SJSA1 (cell line): ENCODE results near the gene TM9SF1. TPM values are rescaled to one million over a fixed set of nuclear protein-coding genes. Genes with fewer than 3 reads are reported as not detected.
A peak's percentile ranks its signal among the peaks of the same experiment; 100 is the strongest.

Experiments used
- DNase-seq, 2 experiments: peaks; one replicate each; pipeline ENCODE4 v3.0.0-alpha.2; 2015 to 2020; ENCODE audit warnings: low spot score in 2 of 2, low read depth in 1 of 2
- H3K27ac ChIP-seq: fragments of 250-450 bp; sonication (Bioruptor Pico); 2 replicates; pipeline ENCODE4 v1.5.1; 2020; ENCODE audit warnings: mild to moderate bottlenecking, moderate library complexity
- H3K27me3 ChIP-seq: fragments of 250-450 bp; sonication (Bioruptor Pico); replicated peaks from 2 replicates; pipeline ENCODE4 v1.5.1; 2020; ENCODE audit warnings: mild to moderate bottlenecking, moderate library complexity
- H3K36me3 ChIP-seq: fragments of 250-450 bp; sonication (Bioruptor Pico); 2 replicates; pipeline ENCODE4 v1.5.1; 2020; ENCODE audit warnings: mild to moderate bottlenecking
- H3K4me1 ChIP-seq: fragments of 250-450 bp; sonication (Bioruptor Pico); replicated peaks from 2 replicates; pipeline ENCODE4 v1.6.1; 2021; ENCODE audit warnings: mild to moderate bottlenecking
- H3K4me3 ChIP-seq: fragments of 250-450 bp; sonication (Bioruptor Pico); 2 replicates; pipeline ENCODE4 v1.5.1; 2020; ENCODE audit warnings: mild to moderate bottlenecking
- H3K9me3 ChIP-seq: fragments of 250-450 bp; sonication (Bioruptor Pico); replicated peaks from 2 replicates; pipeline ENCODE4 v1.5.1; 2020; ENCODE audit warnings: mild to moderate bottlenecking
- total RNA-seq: library from RNA; depleted of rRNA; stranded (reverse); fragments of >200 nt; shearing (Covaris generic); gene quantifications from 2 replicates; pipeline ENCODE4 v1.2.3, GENCODE V29; 2014; rRNA removed

Gene TM9SF1
- 60.3 and 60.5 TPM in 2 replicates for total RNA-seq

GRCh38 chr14:24195186-24196070 is at the start of gene TM9SF1:
TSS of gene TM9SF1 (minus strand) at chr14:24195441. CDS start at chr14:24195019, 422 bp downstream.
- Histone ChIP-seq H3K9me3 (no peaks in the 10 kb centered on the region; the same call in 1 of the 2 replicates), H3K27ac (peak within 1 kb of the TSS; percentile 97), H3K36me3 (peaks cover 34% of the 10 kb centered on the region), H3K4me1 (peaks cover 20% of the 10 kb centered on the region), H3K4me3 (peak within 1 kb of the TSS; percentile 69), H3K27me3 (no peaks in the 10 kb centered on the region)
- DNase-seq, result peak; percentile 84 to 93

GRCh38 chr14:24243336-24243836 is 48.1 kb upstream of the TM9SF1 start:
- no peaks in the 10 kb centered on the region for H3K27me3 ChIP-seq
- peaks cover 31% of the 10 kb centered on the region for H3K36me3 ChIP-seq
- DNase-seq, result peak in 1 of 2 experiments; percentile 42
- peaks cover 12% of the 10 kb centered on the region for H3K4me1 ChIP-seq
- H3K9me3 ChIP-seq, result no peaks in the 10 kb centered on the region
- peak overlapping the region; percentile 97 for H3K27ac ChIP-seq
- peak overlapping the region; percentile 52 for H3K4me3 ChIP-seq

- Histone ChIP-seq H3K4me3 (peak overlapping the region; percentile 52), H3K27me3 (no peaks in the 10 kb centered on the region), H3K4me1 (peaks cover 12% of the 10 kb centered on the region), H3K9me3 (no peaks in the 10 kb centered on the region), H3K27ac (peak overlapping the region; percentile 97), H3K36me3 (peaks cover 45% of the 10 kb centered on the region)
- DNase-seq, result peak; percentile 95 to 99
These were observed 46.7 kb upstream of the TM9SF1 start for GRCh38 chr14:24241829-24242443.

GRCh38 chr14:24240110-24240918 is 45.1 kb upstream of the TM9SF1 start:
- Histone ChIP-seq H3K4me1 (peaks cover 12% of the 10 kb centered on the region), H3K27me3 (no peaks in the 10 kb centered on the region), H3K27ac (no peak overlapping the region), H3K36me3 (peaks cover 61% of the 10 kb centered on the region), H3K9me3 (no peaks in the 10 kb centered on the region), H3K4me3 (no peak overlapping the region)
- DNase-seq, result no peak

GRCh38 chr14:24238527-24239037 is 43.3 kb upstream of the TM9SF1 start:
- H3K4me3 ChIP-seq, result no peak overlapping the region
- H3K36me3 ChIP-seq, result peaks cover 75% of the 10 kb centered on the region
- H3K27me3 ChIP-seq, result no peaks in the 10 kb centered on the region
- no peaks in the 10 kb centered on the region for H3K9me3 ChIP-seq
- H3K4me1 ChIP-seq, result peaks cover 22% of the 10 kb centered on the region
- H3K27ac ChIP-seq, result no peak overlapping the region
- no peak for DNase-seq

GRCh38 chr14:24238123-24238522 is 42.9 kb upstream of the TM9SF1 start:
- Histone ChIP-seq H3K27ac (no peak overlapping the region), H3K4me1 (peaks cover 21% of the 10 kb centered on the region), H3K9me3 (no peaks in the 10 kb centered on the region), H3K4me3 (no peak overlapping the region), H3K36me3 (peaks cover 75% of the 10 kb centered on the region), H3K27me3 (no peaks in the 10 kb centered on the region)
- DNase-seq, result no peak

- no peak overlapping the region for H3K27ac ChIP-seq
- peaks cover 75% of the 10 kb centered on the region for H3K36me3 ChIP-seq
- peaks cover 20% of the 10 kb centered on the region for H3K4me1 ChIP-seq
- no peak overlapping the region for H3K4me3 ChIP-seq
- DNase-seq, result no peak
- no peaks in the 10 kb centered on the region for H3K9me3 ChIP-seq
- H3K27me3 ChIP-seq, result no peaks in the 10 kb centered on the region
These were observed 42.3 kb upstream of the TM9SF1 start for GRCh38 chr14:24237463-24237955.

GRCh38 chr14:24236689-24237462 is 41.6 kb upstream of the TM9SF1 start:
- H3K9me3 ChIP-seq, result no peaks in the 10 kb centered on the region
- no peak for DNase-seq
- H3K27me3 ChIP-seq, result no peaks in the 10 kb centered on the region
- peaks cover 20% of the 10 kb centered on the region for H3K4me1 ChIP-seq
- H3K4me3 ChIP-seq, result no peak overlapping the region
- no peak overlapping the region for H3K27ac ChIP-seq
- H3K36me3 ChIP-seq, result peaks cover 75% of the 10 kb centered on the region

GRCh38 chr14:24235804-24236688 is 40.8 kb upstream of the TM9SF1 start:
- Histone ChIP-seq H3K4me1 (peaks cover 18% of the 10 kb centered on the region), H3K27ac (no peak overlapping the region), H3K27me3 (no peaks in the 10 kb centered on the region), H3K9me3 (no peaks in the 10 kb centered on the region), H3K36me3 (peaks cover 71% of the 10 kb centered on the region), H3K4me3 (no peak overlapping the region)
- no peak for DNase-seq

GRCh38 chr14:24234095-24235005 is 39.1 kb upstream of the TM9SF1 start:
- Histone ChIP-seq H3K4me1 (peaks cover 19% of the 10 kb centered on the region), H3K36me3 (peaks cover 60% of the 10 kb centered on the region), H3K9me3 (no peaks in the 10 kb centered on the region), H3K27me3 (no peaks in the 10 kb centered on the region), H3K27ac (no peak overlapping the region), H3K4me3 (no peak overlapping the region)
- no peak for DNase-seq

- Histone ChIP-seq H3K4me3 (peak overlapping the region; percentile 60), H3K4me1 (peaks cover 19% of the 10 kb centered on the region), H3K36me3 (peaks cover 52% of the 10 kb centered on the region), H3K27me3 (no peaks in the 10 kb centered on the region), H3K27ac (no peak overlapping the region), H3K9me3 (no peaks in the 10 kb centered on the region)
- no peak for DNase-seq
These were observed 38.3 kb upstream of the TM9SF1 start for GRCh38 chr14:24233538-24233866.
